Muscle of back (tissue), 11 donors: ENCODE measurements around the gene P2RX4. TPM values are rescaled to one million over a fixed set of nuclear protein-coding genes. Genes with fewer than 3 reads are reported as not detected.
"Not testable (repeated sequence)": the region's sequence is repeated elsewhere in the genome, so short reads cannot be mapped to it uniquely, and the experiment has no call there.

Experiments used
- DNase-seq, 3 donors: peaks; one replicate each; pipeline versions ENCODE4 v3.0.0 to v3.0.0-alpha.2; 2013
- polyA plus RNA-seq, 10 donors: library from polyadenylated mRNA; unstranded; fragments of 120-200 nt; gene quantifications; one replicate each; pipeline ENCODE4 v1.2.1, GENCODE V29; 2013; ENCODE audit not compliant: insufficient read length in 10 of 10

P2RX4 gene
- polyA plus RNA-seq, 10 donors, result 8.6 to 14.4 (median 11.4) TPM

DNA sequence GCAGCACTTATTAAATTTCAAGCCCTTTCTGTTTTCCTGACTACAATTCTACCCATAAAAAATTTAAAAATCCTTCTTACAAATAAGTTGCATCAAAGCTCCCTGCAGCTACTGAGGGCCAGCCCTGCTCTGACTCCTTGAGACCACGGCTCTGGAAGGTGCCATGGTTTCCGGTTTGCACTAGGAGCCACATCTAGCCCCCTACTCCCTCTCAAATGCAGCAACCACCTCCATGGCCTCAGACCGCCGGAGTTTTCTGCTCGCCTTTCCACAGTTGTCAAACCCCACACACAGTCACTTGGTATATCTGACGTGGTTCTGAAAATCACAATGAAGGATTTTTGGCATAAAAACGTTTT is 30.1 kb downstream of the P2RX4 start:
- DNase-seq, result no peak

DNA sequence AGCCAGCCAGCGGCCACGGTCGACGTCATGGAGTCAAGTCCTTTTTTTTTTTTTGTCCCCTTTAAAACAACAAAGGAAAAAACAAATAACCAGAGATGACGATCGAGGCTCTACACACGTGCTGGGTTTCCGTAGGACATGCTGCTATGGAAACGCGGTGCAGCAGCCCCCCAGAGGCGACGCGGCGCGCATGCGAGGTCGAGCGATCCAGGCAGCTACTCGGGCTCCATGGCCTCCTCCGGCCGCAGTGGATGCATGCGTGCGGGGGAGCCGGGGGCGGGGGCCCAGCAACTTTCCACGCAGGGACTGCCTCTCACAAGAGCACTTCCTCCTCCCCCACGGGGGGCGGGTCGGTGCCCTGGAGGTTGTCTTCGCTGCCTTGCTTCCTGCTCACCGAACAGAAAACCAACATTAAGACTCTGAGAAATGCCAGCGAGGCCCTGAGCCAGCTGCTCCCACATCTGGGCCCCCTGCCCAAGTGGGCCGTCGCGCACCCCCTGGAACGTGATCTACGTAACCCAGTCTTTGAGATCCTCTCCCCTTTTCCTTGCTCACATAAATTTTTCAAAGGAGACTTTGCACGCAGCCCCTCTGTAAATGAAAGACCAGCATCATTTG is 30.7 kb downstream of the P2RX4 start:
- DNase-seq, result peak; percentile 15 to 90 (median 77)

DNA sequence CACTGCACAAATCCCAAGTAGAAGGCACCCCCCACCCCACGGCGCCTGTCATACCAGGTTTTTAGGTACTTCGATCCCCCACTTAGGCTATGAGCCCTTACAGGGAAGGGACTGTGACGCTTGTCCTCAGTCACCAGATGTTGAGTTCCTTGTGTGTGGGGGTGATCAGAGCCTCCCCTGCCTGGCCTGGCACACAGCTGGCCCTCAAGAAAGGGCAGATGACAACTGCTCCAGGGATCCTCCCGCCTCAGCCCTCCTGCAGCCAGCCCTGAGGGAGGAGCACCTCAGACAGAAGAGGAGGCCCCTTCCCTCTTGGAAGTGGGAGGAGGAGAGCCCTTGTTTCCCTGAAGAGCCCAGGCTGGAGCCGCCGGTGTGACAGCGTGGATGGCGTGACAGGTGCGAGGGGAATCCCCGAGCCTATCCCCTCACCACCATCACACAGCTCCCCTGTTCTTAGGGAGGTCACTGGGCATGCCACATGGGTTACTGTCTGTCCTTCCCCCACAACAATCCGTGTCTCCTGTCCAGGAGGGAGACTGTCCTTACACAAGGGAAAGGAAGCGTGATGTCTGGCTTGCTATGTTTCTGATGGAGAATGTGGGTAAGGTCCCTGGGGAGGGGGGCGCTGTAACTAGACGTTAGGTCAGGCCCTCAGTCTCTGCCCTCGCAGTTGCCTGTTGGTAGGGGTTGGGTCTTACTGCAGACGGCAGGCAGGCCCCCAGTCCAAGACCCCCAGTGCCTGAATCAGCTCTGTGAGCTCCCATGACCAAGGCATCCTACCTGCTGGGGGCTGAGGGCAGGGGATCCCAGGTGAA is 31.4 kb downstream of the P2RX4 start:
- no peak for DNase-seq

DNA sequence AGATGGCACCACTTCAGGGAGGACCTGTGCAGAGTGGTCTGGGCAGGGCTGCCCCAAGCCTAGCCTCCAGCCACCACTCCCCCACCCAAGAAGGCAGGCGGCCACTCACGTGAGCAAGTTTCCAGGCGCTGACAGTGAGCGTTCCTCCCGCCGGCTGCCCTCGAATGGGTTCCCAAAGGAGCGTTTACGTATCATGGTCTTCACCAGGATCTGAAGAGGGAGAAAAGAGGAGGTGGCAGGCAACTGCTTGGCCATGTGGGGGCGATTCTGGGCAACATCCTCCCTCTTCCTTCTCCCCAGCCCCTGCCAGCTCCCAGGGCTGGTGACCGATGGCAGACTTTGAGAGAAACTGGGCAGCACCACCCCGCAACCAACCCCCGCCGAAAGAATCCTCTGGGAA is 35.1 kb downstream of the P2RX4 start:
- no peak for DNase-seq

DNA sequence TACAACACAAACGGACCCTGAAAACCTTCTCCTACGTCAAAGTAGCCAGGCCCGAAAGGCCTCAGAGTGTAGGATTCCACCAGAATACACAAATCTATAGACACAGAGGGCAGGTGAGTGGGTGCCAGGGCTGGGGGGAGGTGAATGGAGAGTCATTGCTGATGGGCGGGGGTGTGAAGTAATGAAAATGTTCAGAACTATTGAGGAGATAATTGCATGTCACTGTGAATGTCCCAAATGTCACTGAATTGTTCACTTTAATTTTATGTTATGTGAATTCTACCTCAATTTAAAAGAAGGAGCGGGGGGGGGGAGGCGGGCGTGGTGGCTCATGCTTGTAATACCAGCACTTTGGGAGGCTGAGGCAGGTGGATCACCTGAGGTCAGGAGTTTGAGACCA is 36.0 kb downstream of the P2RX4 start:
- no peak for DNase-seq

DNA sequence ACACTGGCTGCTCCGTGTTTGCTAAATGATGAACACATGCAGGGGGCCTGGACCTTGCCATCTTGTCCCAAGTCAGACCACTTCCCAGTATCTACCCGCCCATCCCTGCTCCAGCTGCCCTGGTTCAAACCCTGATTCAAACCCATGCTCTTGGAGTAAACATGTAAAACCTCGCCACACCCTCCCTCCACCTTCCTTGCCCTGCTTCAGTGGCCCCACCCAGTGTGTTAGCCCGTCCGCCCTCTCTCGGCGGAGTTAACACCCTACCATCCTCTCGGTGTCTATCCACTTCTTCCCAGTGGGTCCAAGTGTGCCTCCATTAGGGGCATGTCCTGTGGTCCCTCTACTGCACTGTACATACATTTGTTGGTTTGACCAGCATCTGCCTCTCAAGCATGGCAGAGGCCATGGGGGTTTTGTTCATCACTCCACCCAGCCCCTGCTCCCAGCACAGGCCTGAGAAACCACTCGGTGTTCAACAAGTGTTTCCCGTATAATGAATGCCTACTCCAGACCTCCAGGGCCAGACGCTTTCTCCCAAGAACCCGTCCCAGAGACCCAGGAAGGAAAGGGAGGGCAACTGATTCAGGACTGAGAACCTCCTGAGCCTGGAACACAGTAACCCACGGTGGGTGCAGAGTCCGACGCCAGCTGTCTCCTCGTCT is 37.1 kb downstream of the P2RX4 start:
- no peak for DNase-seq

DNA sequence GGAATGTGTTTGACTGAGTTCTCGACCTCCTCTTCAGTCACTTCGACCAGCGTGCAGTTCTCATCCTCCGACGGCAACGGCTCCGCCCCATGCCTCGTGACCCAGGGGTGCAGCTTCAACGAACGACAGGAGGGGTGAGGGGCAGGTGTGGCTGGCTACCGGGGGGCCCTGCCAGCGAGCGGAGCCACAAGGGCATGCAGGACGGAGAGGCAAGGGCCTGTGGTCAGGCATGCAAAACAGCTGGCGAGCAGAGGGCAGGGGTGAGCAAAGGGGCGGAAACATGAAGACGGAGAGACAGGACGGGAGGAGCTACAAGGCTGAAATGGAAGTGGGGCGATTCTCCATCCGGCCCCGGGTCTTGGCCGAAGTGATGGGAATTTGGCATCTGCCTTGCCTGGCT is 38.7 kb downstream of the P2RX4 start:
- no peak for DNase-seq

DNA sequence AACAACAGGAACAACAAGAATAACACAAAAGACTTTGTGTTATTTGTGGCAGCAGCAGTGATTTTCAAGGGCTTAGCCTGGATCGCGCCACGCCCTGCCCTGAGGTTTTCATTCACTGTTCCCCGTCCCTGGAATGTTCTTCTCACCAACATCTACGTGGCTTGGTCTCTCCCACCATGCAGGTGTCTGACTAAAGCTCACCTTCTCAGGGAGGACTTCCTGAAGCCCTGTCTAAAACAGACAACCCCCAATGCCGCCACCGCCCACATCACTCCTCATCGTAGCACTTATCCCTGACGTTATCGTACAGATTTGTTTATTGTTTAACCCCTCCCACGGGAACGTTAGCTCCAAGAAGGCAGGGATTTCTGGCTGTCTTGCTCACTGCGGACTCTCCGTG is 40.4 kb downstream of the P2RX4 start:
- DNase-seq, result no peak

DNA sequence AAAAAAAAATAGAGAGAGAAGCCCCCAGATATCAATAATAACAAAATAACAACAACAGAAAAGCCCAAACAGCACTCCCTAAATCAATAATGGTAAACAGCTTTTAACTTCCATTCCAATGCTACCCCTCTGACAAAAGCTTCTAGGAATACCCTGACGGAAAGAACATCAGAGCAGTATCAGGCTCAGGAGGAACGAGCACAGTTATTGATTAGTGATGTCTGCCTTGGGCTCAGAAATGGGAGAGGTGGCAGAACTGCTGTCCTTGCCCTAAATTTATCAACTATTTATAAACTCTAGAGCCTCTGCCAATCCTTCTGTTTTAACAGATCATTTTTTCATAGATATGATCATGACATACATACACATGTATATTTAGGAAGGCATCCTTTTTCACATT is 41.9 kb downstream of the P2RX4 start:
- no peak for DNase-seq

DNA sequence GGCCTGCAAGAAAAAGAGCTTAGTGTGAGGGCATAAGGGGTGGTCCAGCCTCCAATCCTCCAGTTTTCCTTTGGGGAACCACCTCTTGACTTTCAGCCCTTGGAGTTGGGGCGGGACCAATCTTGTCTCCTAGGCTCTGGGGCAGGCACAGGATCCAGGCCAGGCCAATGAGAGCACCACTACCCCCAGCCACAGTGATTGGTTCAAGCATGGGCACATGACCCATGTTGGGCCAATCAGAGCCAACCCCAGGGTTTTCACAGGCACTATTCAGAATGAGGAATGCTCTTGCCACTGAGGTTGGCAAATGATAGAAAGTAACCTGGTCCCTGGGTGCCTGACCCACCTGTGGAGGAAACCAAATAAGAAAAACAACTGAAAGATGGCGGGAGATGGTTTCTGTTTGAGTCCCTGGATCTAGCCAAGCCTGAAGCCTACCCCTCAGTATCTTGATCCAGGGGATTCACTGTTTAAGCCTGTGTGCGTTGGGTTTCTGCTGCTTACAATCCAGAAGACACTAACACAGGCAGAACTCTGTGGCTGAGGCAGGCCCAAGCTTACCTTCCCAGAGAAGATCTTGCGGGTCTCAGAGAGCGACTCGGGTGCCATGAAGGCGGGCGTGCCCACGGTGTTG is 42.9 kb downstream of the P2RX4 start:
- DNase-seq, result no peak

DNA sequence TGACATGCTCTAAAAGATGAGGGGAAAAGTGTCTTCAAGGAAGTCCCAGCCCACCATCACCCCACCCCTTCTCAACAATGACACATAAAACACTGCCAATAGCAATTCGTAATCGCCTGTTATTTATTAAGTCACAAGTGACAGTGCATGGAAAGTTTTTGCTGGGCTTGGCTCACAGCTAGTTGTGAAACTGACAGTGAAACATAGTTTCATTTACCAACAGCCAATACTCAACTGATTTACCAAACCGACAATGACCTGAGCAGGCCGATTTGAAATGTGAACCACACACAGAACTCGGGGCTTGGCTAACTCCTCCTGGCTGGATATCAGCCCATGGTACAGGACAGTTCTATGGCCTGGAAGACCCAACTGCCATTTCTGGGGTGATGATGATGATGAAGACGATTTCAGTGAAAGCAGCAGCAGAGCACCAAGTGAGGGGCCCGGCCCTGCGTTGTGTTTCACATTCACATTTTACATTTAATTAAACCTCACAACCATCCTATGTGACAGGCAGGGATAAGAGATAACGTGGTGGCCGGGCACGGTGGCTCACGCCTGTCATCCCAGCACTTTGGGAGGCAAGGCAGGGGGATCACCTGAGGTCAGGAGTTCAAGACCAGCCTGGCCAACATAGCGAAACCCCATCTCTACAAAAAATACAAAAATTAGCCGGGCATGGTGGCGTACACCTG is 43.9 kb downstream of the P2RX4 start:
- no peak for DNase-seq

DNA sequence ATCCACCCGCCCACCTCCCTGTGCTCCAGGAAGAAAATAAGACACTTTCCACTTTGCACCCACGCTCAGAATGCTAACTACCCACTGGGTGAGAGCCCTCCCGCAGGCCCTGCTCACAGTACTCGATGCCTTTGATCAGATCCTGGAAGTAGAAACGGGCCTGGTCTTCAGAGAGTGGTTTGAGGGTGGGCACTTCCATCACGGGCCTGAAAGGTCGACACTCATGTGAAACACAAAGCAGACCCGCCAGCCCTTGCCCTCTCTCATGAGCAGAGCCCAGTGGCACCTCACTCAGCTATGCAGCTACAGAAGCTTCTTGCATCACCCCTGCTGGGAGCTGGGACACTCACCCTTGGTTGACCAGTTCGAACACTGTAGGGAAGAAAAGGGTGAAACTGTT is 45.5 kb downstream of the P2RX4 start:
- no peak for DNase-seq

DNA sequence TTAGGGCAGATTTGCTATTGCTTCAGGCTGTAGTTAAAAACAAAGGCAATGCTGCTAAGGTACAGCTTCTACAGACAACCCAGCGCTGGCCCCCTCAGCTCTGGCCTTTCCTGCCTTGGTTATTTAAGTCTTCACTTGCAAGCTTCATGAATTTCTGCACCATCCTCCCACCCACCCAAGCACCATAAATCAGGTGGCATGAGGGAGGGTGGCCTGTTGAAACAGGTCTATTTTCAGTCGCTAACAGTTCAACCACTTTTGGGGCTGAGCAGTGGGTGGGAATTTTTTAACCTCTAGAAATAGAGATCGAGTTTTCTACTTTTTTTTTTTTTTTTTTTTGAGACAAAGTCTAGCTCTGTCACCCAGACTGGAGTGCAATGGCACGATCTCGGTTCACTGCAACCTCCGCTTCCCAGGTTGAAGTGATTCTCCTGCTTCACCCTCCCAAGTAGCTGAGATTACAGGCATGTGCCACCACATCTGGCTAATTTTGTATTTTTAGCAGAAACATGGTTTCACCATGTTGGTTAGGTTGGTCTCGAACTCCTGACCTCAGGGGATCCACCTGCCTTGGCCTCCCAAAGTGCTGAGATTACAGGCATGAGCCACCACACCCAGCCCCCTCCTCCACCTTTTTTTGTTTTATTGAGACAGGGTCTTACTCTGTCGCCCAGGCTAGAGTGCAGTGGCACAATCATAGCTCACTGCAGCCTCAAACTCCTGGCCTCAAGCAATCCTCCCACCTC is 47.9 kb downstream of the P2RX4 start:
- not testable (repeated sequence) for DNase-seq

DNA sequence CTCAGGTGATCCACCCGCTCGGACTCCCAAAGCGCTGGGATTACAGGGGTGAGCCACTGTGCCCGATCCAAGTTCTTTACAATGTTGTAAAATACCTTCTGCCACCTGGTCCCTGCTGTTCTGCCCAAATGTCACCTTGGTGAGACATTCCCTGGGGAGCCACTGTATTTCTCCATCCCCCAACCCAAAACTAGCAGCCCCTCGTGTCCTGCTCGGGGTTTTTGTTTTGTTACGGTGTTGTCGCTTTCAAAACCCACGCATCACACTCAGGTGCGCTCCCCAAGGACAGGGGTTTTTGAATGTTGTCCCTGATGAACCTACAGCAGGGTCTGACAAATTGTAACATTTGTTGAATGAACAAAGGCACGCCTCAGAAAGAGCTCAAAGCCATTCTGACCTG is 49.1 kb downstream of the P2RX4 start:
- no peak for DNase-seq

DNA sequence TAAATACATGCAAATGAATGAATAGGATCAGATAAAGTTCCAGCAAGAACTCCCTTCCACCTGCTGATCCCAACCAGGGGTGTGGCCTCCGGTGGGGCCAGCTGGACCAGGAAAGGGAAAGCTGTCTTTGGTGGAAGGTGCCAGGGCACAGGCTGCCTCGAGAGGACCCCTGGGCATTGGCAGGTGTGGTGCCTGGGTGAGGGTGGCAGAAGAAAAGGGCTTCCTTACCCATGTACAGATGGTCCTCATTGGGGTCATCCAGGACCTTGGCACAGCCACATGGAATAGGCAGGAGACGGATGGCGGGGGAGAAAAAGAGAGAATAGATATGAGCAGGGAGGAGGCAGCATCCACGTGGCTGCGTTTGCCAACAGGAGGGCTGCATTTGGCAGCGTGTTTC is 50.2 kb downstream of the P2RX4 start:
- DNase-seq, result no peak

DNA sequence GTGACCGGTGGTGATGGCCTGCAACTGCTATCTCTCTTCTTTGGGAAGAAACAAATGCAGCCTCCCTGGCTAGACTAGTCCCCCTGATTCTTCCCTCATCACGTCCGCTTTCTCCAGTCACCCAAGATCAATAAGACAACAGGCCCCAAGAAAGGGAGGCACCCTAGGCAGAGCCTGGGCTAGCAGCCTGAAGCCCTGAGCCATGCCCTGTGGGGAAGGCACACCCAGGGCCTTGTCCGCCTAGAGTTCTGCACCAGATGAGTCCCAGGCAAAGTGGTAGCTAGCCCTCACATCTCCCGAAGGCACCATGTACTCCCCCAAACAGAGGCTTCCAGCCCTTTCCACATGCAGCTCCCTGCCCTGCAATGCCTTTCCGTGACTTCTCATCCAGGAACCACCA is 51.5 kb downstream of the P2RX4 start:
- no peak for DNase-seq

DNA sequence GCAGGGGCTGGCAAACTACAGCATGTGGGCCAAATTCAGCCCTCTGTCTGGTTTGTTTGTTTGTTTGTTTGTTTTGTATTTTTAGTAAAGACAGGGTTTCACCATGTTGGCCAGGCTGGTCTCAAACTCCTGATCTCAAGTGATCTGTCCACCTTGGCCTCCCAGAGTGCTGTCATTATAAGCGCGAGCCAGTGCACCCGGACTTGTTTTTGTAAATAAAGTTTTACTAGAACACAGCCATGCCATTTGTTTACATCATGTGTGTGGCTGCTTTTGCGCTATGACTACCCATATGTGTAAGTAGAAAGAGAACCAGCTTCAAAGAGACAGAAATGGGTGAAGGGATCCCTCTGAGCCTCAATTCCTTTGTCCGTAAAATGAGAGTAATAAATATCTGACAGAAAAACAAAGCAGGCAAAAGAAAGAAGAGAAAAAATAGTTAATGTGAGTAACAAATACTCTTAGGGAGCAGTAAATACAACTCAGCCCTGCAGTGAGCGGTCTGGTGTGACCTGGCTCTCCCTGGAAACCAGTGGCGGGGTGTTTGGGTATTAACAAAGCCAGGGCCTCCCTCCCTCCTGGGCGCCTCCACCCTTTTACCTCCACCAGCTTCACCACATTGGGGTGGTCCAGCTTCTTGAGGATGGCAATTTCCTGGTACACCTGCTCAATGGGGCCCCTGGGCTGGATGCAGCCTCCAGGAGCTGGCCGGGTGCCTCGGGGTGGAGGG is 53.4 kb downstream of the P2RX4 start:
- DNase-seq, result no peak

DNA sequence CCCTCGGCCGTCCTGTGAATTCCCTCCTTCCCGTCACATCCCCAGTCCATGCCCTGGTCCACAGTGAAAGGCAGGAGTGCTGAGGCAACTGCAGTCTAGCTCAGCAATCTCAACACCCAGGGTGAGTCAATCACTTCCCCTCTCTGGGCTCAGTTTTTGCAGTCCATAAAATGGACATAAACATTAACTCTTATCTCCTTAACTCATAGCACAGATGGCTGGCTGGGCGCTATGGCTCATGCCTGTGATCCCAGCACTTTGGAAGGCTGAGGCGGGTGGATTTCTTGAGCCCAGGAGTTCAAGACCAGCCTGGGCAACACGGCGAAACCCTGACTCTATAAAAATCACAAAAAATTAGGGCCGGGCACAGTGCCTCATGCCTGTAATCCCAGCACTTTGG is 54.2 kb downstream of the P2RX4 start:
- DNase-seq, result no peak

DNA sequence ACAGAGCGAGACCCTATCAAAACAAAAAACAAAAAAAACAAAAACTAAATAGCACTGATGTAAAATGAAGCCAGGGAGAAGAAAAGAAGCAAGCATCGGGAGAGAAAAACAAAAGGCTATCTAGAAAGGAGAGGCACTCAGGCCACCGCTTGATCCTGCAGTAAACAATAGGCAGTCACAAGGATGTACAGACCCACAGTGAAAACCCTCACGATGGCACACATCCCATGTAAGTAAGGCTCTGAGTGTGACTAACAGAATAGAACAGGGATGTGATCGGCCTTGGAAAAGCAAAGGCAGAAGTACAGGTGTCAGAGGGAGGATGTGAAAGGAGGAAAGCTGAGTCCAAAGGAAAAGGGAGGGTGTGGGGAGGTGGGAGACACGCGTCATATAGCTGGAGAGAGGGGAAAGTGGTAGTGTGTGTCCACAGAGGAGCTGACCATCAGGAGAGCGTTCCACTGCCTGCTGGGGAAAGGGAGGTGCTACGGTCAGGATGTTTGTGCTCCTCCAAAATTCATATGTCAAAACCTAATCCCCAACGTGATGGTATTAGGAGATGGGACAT is 55.1 kb downstream of the P2RX4 start:
- no peak for DNase-seq

DNA sequence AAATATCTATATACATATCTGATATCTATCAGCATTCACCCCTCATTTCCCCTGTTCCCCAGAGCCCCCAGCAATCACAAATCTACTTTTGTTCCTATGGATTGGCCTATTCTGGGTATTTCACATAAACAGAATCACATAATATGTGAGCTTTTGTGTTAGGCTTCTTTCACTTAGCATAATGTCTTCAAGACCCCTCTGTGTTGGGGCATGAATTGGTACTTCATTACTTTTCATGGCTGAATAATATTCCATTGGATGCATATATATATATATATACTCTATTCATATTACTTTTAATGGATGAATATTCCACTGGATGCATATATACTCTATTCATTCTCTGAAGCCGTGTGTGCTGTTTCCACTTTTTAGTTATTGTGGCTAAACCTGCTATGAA is 57.9 kb downstream of the P2RX4 start:
- DNase-seq, result no peak
